ENCODE results near the gene FXYD7.

DNA sequence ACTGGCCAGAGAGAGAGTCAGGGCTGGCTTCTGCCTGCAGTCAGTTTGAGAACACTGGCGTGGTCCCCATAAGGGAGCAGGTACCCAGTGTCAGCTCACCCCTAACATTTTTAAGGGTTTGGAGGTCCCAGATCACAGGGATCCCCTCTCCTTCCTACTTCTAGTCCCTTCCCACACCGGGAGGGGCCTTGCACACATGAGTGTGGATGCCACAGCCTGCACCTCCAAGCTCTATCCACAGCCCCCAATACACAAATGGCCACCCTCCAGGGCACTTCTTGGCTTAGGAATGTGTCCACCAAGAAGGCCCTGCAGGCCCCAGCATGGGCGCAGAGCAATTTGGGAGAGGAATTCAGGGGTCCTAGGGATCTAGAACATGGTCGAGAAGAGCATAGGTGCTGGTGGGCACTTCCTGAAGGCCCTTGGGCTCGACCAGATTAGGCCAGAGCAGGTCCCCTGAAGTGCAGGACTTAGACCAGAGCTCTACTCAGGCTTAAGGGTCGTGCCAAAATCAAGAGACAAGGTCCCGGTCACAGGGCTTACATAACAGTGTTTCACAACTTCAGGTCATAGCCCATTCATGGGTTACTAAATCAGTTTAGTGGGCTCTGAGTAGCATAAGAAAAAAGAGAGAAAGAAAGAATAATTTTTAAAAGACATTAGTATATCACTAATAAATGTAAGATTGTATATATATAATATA, 27.5 kb downstream of the FXYD7 start:
- TF ChIP-seq CTCF (IDR thresholded peaks at IDR 0.05; ENCODE audit: poor library complexity, severe bottlenecking) (no peak), EZH2 (IDR thresholded peaks at IDR 0.05; ENCODE audit: borderline replicate concordance, insufficient read depth, low read length, poor library complexity, severe bottlenecking) (no peak), EP300 (conservative IDR thresholded peaks at IDR 0.05; ENCODE audit: poor library complexity, severe bottlenecking) (no peak), POLR2AphosphoS5 (IDR thresholded peaks at IDR 0.05) (no peak), TAF1 (IDR thresholded peaks at IDR 0.05; ENCODE audit: low read depth) (no peak), REST (IDR thresholded peaks at IDR 0.05; ENCODE audit: borderline replicate concordance) (no peak)

Data from neural cell (in vitro differentiated cells).